Measurements from ENCODE around the gene PPARGC1A.

- TF ChIP-seq EZH2 (IDR thresholded peaks at IDR 0.05; ENCODE audit: borderline replicate concordance, low read depth, low read length, severe bottlenecking) (no peak), CTCF (IDR thresholded peaks at IDR 0.05; ENCODE audit: extremely low read depth in 1 of 2, insufficient read depth in 1 of 2, low read depth in 1 of 2, low read length in 2 of 2) (no peak), POLR2A (IDR thresholded peaks at IDR 0.05; ENCODE audit: low read depth, low read length) (no peak)
Observed at GRCh38 chr4:23887989-23888388, 1.9 kb downstream of the PPARGC1A start.
